Mesenchymal stem cell (in vitro differentiated cells and primary cell): ENCODE data around the gene RBMS3.

Experiments used
- DNase-seq: peaks from one replicate; pipeline ENCODE4 v3.0.0-alpha.2; 2013
- H2AFZ ChIP-seq: one replicate; pipeline ENCODE4 v1.6.1; 2013; ENCODE audit warnings: low read depth, mild to moderate bottlenecking, control low read depth, inconsistent platforms, low read length, moderate library complexity
- H2AK5ac ChIP-seq: 2 replicates; pipeline ENCODE4 v1.6.1; 2013; ENCODE audit warnings: low read length, moderate library complexity, mild to moderate bottlenecking, inconsistent platforms; ENCODE audit not compliant: severe bottlenecking
- H2BK120ac ChIP-seq: one replicate; pipeline ENCODE4 v1.6.1; 2013; ENCODE audit warnings: low read depth, mild to moderate bottlenecking, inconsistent platforms, low read length, moderate library complexity
- H2BK12ac ChIP-seq, 2 experiments: one replicate each; pipeline ENCODE4 v1.6.1; 2013; ENCODE audit warnings: inconsistent platforms in 2 of 2, low read length in 2 of 2, mild to moderate bottlenecking in 2 of 2, moderate library complexity in 2 of 2, control low read depth in 1 of 2
- H2BK15ac ChIP-seq: one replicate; pipeline ENCODE4 v1.6.1; 2013; ENCODE audit warnings: mild to moderate bottlenecking, low read depth, inconsistent platforms; ENCODE audit not compliant: poor library complexity, severe bottlenecking
- H2BK5ac ChIP-seq: 2 replicates; pipeline ENCODE4 v1.6.1; 2013; ENCODE audit warnings: low read depth, mild to moderate bottlenecking, low read length, control low read depth, inconsistent platforms; ENCODE audit not compliant: poor library complexity, severe bottlenecking
- H3K14ac ChIP-seq, 2 experiments: one replicate each; pipeline ENCODE4 v1.6.1; 2013; ENCODE audit warnings: inconsistent platforms in 2 of 2, low read length in 2 of 2, control low read depth in 1 of 2, mild to moderate bottlenecking in 1 of 2, moderate library complexity in 1 of 2
- H3K18ac ChIP-seq, 2 experiments: one replicate each; pipeline ENCODE4 v1.6.1; 2013; ENCODE audit warnings: inconsistent platforms in 2 of 2, low read length in 2 of 2, control low read depth in 1 of 2, low read depth in 1 of 2, mild to moderate bottlenecking in 1 of 2
- H3K23ac ChIP-seq, 2 experiments: one replicate each; pipeline ENCODE4 v1.6.1; 2013; ENCODE audit warnings: inconsistent platforms in 2 of 2, low read length in 2 of 2, mild to moderate bottlenecking in 2 of 2, moderate library complexity in 2 of 2, control low read depth in 1 of 2
- H3K27ac ChIP-seq: 2 replicates; pipeline ENCODE4 v1.5.1; 2013; ENCODE audit warnings: mild to moderate bottlenecking, moderate library complexity, low read length, control low read depth, inconsistent platforms; ENCODE audit not compliant: poor library complexity, severe bottlenecking
- H3K27me3 ChIP-seq, 2 experiments: 2 replicates each; pipeline versions ENCODE4 v1.6.1 to v1.7.0; 2013; ENCODE audit warnings: low read length in 2 of 2, mild to moderate bottlenecking in 2 of 2, moderate library complexity in 2 of 2, control low read depth in 1 of 2, inconsistent platforms in 1 of 2; ENCODE audit not compliant: control insufficient read depth in 1 of 2, insufficient read depth in 1 of 2
- H3K36me3 ChIP-seq, 2 experiments: 2 replicates each; pipeline versions ENCODE4 v1.6.1 to v1.7.0; 2013; ENCODE audit warnings: low read length in 2 of 2, control low read depth in 1 of 2, inconsistent platforms in 1 of 2, low read depth in 1 of 2, mild to moderate bottlenecking in 1 of 2; ENCODE audit not compliant: insufficient read depth in 2 of 2, control insufficient read depth in 1 of 2
- H3K4ac ChIP-seq, 2 experiments: one replicate each; pipeline ENCODE4 v1.6.1; 2013; ENCODE audit warnings: inconsistent platforms in 2 of 2, low read length in 2 of 2, mild to moderate bottlenecking in 2 of 2, moderate library complexity in 2 of 2, control low read depth in 1 of 2, low read depth in 1 of 2
- H3K4me1 ChIP-seq: 2 replicates; pipeline ENCODE4 v1.6.1; 2013; ENCODE audit warnings: low read depth, low read length, control low read depth; ENCODE audit not compliant: control insufficient read depth, insufficient read depth
- H3K4me2 ChIP-seq: 2 replicates; pipeline ENCODE4 v1.6.1; 2013; ENCODE audit warnings: low read length, mild to moderate bottlenecking, inconsistent platforms; ENCODE audit not compliant: poor library complexity, severe bottlenecking
- H3K4me3 ChIP-seq, 2 experiments: 2 replicates each; pipeline versions ENCODE4 v1.5.1 to v1.7.0; 2013; ENCODE audit warnings: low read length in 2 of 2, mild to moderate bottlenecking in 2 of 2, control low read depth in 1 of 2, low read depth in 1 of 2; ENCODE audit not compliant: insufficient read depth in 1 of 2
- H3K79me1 ChIP-seq: replicated peaks from 2 replicates; pipeline ENCODE4 v1.6.1; 2013; ENCODE audit warnings: mild to moderate bottlenecking, control low read depth, low read length, inconsistent platforms; ENCODE audit not compliant: poor library complexity, severe bottlenecking
- H3K9ac ChIP-seq: 2 replicates; pipeline ENCODE4 v1.7.0; 2013; ENCODE audit warnings: mild to moderate bottlenecking, low read length, moderate library complexity
- H3K9me3 ChIP-seq: 2 replicates; pipeline ENCODE4 v1.7.0; 2013; ENCODE audit warnings: mild to moderate bottlenecking, low read length; ENCODE audit not compliant: control insufficient read depth
- H4K8ac ChIP-seq: one replicate; pipeline ENCODE4 v1.6.1; 2013; ENCODE audit warnings: inconsistent platforms, mild to moderate bottlenecking, low read length, moderate library complexity
- H4K91ac ChIP-seq: one replicate; pipeline ENCODE4 v1.6.1; 2013; ENCODE audit warnings: mild to moderate bottlenecking, low read length, inconsistent platforms
- WGBS: methylation state at CpG from one replicate; pipeline ENCODE4 v1.1.7; 2013; ENCODE audit warnings: mixed read lengths; 5-methylcytosine and 5-hydroxymethylcytosine counted together

RBMS3 gene

DNA sequence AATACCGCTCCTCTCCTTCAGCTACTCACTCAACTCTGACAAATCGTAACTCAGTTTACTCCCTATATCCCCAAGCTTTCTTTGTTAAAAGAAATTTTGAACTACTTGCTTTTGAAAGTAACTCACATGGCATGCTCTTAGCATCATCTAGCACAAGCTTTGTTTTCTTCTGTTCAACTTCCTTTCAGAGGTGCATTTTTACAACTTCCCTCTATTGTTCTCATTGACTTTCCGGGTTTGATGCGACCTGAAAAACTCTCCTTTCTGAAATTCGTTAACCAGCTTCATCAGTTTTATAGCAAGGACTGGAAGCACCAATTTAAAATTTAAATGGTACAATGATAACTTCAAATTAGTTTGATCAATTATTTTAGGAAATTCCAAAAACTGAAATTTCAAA is 696.0 kb downstream of the RBMS3 start:
- no peaks in the 10 kb centered on the region for H3K4me1 ChIP-seq
- DNase-seq = no peak
- H3K4ac ChIP-seq = no peak overlapping the region

DNA sequence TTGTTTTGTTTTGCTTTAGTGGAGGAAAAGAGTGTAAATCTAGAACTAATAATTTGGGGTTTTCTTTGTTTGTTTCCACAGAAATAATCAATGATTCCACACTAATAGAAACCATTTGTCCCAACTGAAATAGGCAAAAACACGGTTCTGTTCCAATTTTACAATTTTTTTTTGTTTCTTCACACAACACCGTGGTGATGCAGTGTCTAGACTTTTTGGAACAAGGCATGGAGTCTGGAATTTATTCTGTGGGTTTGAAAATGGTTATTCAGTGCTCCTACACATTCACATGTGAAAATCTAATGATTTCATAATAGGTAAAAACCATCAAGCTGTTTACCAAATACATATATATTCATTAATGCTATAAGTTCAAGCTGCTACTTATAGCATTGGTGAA is 696.5 kb downstream of the RBMS3 start:
- H2BK12ac ChIP-seq = no peak overlapping the region
- H2BK120ac ChIP-seq = no peak overlapping the region
- no peak overlapping the region for H3K18ac ChIP-seq
- H3K27me3 ChIP-seq = no peaks in the 10 kb centered on the region
- no peak overlapping the region for H3K27ac ChIP-seq
- no peak overlapping the region for H3K9ac ChIP-seq
- no peak overlapping the region for H4K91ac ChIP-seq
- no peaks in the 10 kb centered on the region for H3K4me1 ChIP-seq
- H2AK5ac ChIP-seq = no peak overlapping the region
- no peak overlapping the region for H2BK5ac ChIP-seq
- no peak overlapping the region for H3K14ac ChIP-seq
- peaks cover 6% of the 10 kb centered on the region for H3K9me3 ChIP-seq
- no peak overlapping the region for H3K23ac ChIP-seq
- no peak overlapping the region for H2BK15ac ChIP-seq
- H3K4ac ChIP-seq = no peak overlapping the region
- H3K36me3 ChIP-seq = no peaks in the 10 kb centered on the region
- DNase-seq = no peak
- peaks cover 5% of the 10 kb centered on the region for H3K79me1 ChIP-seq
- no peak overlapping the region for H3K4me2 ChIP-seq
- H2AFZ ChIP-seq = no peak overlapping the region
- WGBS = 87% methylated on average over 2 of the region's 2 CpGs
- no peak overlapping the region for H3K4me3 ChIP-seq
- no peak overlapping the region for H4K8ac ChIP-seq

More for the DNA sequence above, 696.0 kb downstream of the RBMS3 start:
- Histone ChIP-seq H2AK5ac (no peak overlapping the region), H3K79me1 (peaks cover 6% of the 10 kb centered on the region), H2BK12ac (no peak overlapping the region), H3K14ac (no peak overlapping the region), H2BK15ac (no peak overlapping the region), H2AFZ (no peak overlapping the region), H3K4me3 (no peak overlapping the region), H3K9ac (no peak overlapping the region), H3K27me3 (no peaks in the 10 kb centered on the region), H3K18ac (no peak overlapping the region), H3K23ac (no peak overlapping the region), H3K9me3 (peaks cover 6% of the 10 kb centered on the region), H2BK5ac (no peak overlapping the region), H3K4me2 (no peak overlapping the region), H4K8ac (no peak overlapping the region), H3K36me3 (no peaks in the 10 kb centered on the region), H2BK120ac (no peak overlapping the region), H3K27ac (no peak overlapping the region), H4K91ac (no peak overlapping the region)
- WGBS = 98% methylated on average over 2 of the region's 5 CpGs

DNA sequence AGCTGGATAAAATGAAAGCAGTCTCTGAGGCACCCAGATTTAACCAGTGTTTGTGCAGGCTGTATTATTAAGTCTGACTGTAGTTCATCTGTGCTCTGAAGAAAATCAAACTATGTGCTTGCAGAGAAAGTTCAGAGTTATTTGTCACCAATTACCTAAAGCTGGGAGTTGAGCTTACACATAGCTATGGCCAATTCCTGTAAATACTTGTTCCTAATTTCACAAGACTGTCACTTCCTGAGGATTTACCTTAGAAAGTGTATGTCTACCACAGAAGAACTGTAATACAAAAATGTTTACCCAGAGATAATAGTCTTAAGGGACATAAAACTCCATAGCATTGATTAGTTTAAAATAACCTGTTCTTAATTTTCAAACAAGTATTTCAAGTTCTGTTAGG is 697.2 kb downstream of the RBMS3 start:
- H2BK5ac ChIP-seq = no peak overlapping the region
- H3K14ac ChIP-seq = no peak overlapping the region
- H3K27ac ChIP-seq = no peak overlapping the region
- no peak overlapping the region for H2BK12ac ChIP-seq
- no peak overlapping the region for H3K18ac ChIP-seq
- no peak overlapping the region for H3K4me3 ChIP-seq
- no peak overlapping the region for H3K23ac ChIP-seq
- no peak overlapping the region for H4K8ac ChIP-seq
- no peak for DNase-seq
- H3K36me3 ChIP-seq = no peaks in the 10 kb centered on the region
- peaks cover 6% of the 10 kb centered on the region for H3K9me3 ChIP-seq
- H4K91ac ChIP-seq = no peak overlapping the region
- H3K4me2 ChIP-seq = no peak overlapping the region
- no peaks in the 10 kb centered on the region for H3K4me1 ChIP-seq
- H2AK5ac ChIP-seq = no peak overlapping the region
- H3K79me1 ChIP-seq = peaks cover 5% of the 10 kb centered on the region
- no peak overlapping the region for H2AFZ ChIP-seq
- no peak overlapping the region for H2BK120ac ChIP-seq
- no peak overlapping the region for H2BK15ac ChIP-seq
- no peaks in the 10 kb centered on the region for H3K27me3 ChIP-seq
- H3K4ac ChIP-seq = no peak overlapping the region
- no peak overlapping the region for H3K9ac ChIP-seq

DNA sequence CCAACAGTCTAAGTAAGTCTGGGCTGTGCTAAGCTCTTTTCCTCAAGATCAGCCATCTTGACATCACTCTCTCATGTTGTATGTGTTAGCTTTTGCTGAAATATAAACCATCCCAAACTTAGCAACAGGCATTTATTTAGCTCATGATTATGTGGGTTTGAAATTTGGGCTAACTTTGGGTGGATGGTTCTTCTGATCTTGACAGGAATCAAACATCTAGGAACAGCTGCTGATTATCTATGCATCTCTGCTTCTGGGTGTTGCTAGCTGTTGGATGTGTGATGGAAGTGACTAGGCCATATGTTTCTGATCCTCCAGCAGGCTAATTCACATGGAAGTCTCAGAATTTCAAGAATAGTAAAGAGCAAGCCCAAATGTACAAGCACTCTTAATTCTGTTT is 710.3 kb downstream of the RBMS3 start:
- Histone ChIP-seq H3K9me3 (no peaks in the 10 kb centered on the region), H3K27ac (no peak overlapping the region), H3K79me1 (peaks cover 2% of the 10 kb centered on the region), H3K4me2 (no peak overlapping the region), H3K27me3 (no peaks in the 10 kb centered on the region), H3K4me3 (no peak overlapping the region), H2BK12ac (no peak overlapping the region), H2AFZ (no peak overlapping the region), H3K9ac (no peak overlapping the region), H3K4ac (no peak overlapping the region), H3K18ac (no peak overlapping the region), H4K91ac (no peak overlapping the region), H4K8ac (no peak overlapping the region), H3K36me3 (peaks cover 8 to 32% of the 10 kb centered on the region in 2 experiments), H2BK15ac (no peak overlapping the region), H2AK5ac (no peak overlapping the region), H3K23ac (no peak overlapping the region), H3K14ac (no peak overlapping the region), H3K4me1 (no peaks in the 10 kb centered on the region), H2BK5ac (no peak overlapping the region), H2BK120ac (no peak overlapping the region)
- no peak for DNase-seq
